NCI-H1436 (cell line): ENCODE results near the gene SPOCK1.

Source experiments
- DNase-seq: peaks from one replicate; lab custom pipeline; 2025; lab: John Stamatoyannopoulos, UW

SPOCK1 gene

DNA sequence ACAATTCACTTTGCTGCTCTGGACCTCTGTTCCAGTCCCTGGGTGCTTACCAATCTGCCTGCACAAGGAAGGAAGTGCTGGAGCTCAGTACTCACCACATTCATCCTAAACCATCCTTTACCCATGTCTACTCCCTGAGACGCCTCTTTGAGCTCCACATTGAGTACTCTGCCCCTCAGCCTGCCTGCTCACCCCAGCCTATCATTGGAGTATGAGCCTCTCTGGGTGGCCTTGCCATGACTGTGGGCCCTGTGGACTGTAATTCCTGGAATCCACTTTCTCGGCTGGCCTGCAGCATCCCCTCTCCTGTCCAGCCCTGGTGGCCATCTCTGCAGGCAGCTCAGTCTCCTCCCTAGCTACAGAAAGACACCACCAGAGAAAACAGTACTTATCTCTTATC, 428.6 kb downstream of the SPOCK1 start:
- DNase-seq: no peak

DNA sequence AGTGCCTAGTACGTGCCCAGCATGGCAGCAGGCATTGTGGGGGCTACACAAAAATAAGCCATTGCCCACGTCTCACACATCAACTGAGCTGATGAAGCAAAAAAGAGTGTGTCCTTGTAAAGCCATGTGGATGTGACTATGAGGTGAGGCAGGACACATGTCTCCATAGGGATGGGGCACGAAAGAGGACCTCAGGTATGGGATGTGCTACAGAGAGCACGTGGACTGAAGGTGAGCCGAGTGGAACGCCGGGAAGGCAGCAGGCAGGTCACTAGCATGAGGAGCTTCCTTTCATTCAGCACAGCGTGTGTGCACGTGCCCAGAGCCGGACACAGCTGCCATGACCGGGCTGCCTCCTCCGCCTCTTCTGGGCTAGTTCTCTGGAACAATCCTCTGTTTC, 429.8 kb downstream of the SPOCK1 start:
- no peak for DNase-seq

DNA sequence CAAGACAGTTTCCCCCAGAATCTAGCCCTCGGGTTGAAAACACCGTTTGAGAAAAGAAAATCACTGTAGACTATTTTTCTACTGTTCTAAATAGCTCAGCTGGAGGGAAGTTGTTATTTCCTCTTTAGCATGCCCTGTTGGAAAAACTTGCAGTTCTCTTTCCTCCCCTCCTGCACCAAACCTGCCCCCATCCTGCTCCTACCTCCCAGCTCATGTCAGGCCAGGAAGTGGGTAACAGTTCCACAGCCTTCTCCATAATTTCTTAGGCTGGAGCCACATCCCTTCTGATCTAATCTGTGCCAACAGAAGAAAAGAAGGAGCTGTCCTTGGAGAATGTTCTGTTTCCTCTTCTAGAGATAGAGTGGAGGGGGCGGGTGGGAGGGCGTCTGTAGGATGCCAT, 437.7 kb downstream of the SPOCK1 start:
- no peak for DNase-seq

DNA sequence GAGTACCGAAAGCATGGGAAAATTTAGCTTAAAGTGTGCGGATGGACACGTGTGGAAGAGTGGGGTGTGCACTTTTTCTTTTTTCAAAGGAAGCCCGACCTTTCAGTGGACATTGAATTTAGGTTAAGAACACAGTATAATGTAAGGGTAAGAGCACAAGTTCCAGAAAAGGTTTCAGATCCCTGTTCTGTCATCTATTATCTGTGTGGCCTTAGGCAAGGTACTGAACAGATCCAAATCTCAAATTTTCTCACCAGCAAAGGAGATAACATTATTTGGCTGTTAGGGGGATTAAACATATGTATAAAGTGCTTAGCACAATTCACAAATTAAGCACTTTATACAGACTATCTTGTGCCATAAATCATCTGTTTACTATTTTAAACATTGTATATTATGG, 441.0 kb downstream of the SPOCK1 start:
- DNase-seq: no peak

DNA sequence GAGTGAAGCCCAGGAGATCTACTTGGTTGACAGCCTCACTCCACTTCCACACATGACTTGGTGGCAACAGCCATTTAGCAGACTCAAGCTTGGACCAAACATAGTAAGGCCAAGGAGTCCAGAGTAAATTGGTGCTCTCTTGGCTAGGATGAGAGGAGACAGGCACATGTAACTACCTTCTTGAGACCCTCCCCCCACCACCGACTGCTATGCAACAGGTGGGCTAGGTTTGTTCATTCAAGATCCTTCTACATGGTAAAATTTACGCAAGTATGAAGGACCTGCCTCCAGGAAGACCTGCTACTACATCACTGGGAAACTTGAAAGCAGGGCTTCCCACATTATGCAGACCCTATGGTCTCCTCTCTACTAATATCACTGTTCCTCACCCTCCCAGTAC, 442.4 kb downstream of the SPOCK1 start:
- DNase-seq: no peak

DNA sequence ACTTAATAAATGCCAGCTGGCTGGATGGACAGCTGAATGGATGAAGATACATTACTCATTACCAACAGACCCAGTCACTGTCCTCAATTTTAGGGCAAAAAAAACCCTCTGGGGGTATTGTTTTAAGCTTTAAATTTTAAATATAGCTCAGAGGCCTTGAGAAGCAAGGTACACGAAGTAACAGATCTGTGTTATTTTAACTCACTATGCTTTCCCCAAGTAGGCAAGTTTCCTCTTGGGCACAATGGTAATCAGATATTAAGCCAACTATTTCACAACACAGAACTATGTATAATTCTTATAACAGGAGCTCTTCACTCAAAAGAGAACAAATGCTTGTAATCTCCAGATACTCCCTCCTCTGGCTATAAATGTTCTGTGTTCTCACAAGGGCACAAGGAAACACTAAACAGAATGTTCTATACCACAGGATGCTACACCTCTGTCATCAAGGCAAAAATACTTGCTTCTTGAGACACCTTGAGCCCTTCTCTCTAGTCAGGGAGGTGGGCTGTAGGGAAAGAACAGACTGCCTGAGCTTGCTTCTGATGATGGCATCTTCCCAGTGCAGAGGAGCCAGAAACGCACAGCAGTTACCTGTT, 443.8 kb downstream of the SPOCK1 start:
- DNase-seq: no peak

DNA sequence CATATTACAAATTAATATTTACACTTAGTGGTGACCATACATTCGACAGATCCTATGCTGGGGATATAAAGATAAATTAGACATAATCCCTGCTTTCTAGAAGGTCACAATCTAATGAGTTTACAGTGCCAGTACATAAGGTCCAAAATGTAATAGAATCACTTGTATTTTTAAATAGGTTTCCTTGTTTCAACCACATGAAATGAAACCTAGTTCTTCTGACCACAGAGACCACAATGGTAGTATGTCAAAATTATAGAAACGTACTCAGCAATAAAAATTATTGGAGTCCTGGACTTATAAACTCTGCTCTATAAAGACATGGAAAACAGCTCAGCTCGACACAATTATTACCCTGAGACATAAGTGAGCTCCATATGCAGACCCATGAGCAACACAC, 444.3 kb downstream of the SPOCK1 start:
- no peak for DNase-seq

DNA sequence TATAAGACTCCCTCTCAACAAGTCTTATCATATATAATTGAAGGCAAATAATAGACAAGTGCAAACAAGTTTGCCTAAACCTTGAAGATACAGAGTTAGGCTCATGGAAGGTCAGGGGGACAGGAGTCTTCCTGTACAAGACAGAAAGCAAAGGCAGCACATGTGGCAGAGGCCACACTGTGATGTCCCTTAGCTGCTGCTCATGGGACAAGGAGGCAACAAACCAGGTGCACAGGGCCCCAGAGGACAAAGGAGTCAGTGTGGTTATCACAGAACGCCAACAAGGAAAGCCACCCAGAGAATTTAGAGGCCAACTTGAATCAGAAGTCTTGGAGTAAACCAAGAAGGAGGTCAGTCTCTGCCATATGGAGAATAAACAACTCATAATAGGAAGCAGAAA, 444.8 kb downstream of the SPOCK1 start:
- no peak for DNase-seq

DNA sequence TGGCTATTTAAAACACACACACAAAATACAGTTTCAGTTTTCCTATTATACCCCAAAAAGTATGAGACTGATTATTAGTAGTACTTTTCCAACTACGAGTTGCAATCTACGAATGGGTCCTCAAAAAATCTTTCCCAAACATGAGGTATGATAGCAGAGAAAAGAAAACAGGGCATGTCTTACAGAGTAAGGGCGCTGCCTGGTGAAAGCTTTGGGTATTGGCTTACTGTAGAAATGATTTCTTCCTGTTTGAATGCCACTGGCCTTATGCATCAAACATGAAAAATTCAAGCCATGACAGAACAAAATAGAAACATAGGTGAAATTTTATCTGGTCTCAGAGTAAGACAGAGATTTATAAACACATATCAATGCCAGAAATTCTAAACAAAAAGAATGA, 448.0 kb downstream of the SPOCK1 start:
- peak; percentile 35 for DNase-seq

DNA sequence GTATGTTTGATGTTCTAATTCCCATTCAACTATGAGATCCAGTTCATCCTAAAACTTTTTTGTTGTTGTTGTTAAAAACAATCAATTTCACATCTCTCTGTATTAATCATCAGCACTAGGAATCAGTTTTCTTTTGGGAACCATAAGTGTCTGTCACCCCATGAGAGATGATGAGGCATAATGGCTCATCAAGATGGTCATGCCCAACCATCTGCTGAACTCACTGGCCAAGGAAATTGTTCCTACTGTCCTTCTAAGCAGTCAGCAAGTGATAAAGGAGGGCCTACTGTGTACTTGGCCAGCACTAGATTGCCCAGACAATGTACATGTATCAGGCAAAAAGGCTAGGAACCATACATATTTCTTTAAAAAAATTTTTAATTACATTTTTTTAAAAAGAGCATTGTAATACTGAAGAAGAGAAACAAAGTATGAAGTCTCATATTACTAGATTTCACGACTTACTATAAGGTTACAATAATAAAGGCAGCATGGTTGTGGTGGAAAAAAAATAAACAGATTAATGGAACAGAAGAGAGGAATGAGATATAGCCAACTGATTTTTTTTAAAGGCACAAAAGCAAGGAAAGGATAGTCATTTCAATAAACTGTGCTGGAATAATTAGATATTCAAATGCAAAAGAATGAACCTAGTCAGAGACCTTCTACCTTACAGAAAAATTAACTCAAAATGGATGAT, 458.3 kb downstream of the SPOCK1 start:
- no peak for DNase-seq

DNA sequence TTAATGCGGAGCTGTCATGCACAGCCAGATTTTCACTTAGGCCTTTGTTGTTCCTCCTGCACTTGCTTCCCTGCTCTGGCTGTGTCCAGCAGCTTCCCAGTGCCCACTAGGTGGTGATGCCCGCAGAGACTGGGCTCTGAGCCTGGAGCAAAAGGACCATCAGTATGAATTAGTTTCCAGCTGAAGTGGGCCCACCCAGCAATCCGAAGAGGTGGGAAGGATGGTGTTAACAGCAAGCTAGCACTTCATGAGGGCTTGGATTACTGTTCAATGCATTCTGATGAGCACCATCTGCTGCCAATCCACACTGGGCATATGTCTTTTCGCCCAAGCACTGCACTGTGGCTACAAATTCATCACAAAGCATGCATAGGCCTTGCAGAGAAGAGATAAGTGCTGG, 459.1 kb downstream of the SPOCK1 start:
- DNase-seq: no peak

DNA sequence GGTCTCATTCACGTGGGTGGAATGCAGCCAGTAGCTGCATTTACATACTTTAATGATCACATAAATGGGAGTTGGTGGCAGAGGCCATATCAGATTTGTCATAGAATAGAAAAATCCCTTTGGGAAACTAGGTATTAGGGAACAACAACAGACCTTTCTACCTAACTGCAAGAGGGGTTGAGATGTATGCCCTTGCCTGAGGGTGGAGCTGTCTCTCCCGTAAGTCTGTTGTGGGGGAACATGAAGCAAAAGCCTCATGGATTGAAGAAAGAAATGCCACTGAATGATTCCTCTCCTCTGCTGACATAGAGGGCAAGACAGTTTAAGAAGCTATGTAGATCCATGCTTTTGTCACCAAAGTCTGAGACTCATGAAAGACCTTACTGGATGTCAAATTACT, 461.3 kb downstream of the SPOCK1 start:
- DNase-seq: no peak

DNA sequence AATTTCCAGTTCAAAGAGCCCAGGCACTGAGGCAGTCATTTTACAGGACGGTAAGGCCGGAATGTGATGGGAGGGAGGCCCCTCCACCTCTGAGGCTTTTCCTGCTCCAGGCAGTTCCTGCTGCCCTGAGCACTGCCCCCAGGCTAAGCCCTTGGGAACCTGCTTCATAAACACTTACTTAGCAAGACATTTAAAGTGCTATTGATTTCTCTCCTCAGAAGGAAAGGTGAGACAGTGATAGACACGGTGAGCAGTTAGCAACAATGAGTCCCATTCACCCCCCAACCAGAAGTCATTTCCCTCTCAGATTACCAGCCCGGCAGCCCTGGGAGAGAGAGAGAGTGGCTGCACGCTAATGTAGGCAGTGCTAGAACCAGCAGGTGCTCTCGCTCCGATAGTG, 462.5 kb downstream of the SPOCK1 start:
- DNase-seq: peak; percentile 91

DNA sequence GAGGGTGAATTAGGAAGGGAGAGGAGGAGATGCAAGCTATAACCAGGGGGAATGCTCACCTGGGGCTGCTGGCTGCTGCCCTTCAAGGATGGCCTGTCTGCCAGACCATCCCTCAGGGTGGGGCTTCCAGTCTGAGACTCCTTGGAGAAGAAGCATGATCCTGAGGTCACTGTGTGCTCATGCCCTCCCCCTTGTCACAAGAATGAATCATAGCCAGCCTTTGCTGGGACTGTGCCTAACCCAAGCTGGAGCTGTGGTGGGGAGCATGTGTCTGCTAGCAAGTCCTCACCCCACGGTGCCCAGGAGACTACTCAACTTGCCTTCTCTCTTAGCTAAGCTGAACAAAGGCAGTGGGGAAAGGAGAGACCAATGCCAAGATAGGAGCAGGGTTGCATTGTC, 463.6 kb downstream of the SPOCK1 start:
- no peak for DNase-seq

DNA sequence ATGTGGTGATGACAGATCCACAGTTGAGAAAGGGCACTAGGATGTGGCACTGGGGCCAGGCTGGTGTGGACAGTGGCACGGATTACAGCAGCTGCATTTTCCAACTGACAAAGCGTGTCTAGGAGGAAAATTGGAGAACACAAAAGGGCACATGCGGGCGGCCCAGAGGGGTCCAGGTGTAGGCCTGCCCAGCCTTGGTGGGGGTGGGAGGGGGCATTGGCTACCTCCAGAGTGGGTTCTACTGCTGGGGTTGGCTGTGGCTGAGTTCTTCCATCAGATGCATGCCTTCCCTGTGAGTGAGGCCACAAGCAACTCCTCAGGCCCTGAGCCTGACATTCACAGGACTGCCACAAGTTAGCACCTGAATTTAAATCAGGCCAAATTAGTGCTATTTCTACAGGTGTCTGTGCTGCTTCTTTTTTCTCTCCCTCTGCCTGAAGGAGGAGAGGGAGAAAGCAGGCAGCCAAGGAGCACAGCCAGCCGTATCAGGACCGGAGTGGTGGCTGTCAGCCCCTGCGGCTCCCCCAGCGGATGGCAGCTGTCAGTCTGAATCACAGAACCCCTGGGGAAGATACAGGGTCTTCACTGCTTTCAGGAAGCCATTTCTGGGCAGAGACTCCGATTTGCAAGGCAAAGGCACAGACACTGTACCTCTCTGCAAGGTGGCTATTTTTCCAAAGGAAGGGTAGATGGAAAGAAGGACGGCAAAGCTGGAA, 464.2 kb downstream of the SPOCK1 start:
- no peak for DNase-seq

DNA sequence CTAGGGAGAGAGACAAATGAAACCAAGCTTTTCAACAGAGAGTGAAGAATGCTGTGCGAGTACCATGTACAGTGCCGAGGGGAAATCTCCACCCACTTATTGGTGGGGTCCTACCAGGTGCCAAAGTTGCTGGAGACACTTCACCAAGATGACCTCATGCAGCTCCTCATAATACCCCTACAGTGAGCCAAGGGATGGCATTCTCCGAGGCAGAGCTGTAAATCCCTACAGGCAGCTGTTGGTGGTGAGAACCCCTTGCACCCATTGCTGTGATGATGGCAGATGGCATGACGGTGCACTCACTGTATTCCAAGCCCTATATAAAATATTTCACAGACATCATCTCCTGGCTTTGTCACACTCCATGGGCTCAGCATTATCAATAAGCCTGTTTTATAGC, 464.9 kb downstream of the SPOCK1 start:
- DNase-seq: no peak

DNA sequence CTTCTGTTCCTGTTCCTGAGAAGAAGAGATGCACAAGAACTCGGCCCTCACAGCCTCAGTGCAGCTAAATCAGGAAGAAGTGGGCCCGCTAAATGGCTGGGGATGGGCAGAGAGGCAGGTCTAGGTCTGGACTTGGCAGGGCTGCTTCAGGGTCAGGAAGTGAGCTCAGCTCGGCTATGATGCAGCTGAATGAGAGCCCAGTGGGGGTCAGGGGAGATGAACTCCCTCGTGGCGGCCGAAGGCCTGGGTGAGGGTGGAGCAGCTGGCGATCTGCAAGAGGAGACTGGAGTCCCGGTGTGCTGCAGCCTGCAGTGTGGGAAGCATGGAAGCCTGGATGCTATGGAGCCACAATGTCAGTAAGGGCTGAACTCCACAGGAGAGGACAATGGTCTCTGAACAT, 466.2 kb downstream of the SPOCK1 start:
- no peak for DNase-seq

DNA sequence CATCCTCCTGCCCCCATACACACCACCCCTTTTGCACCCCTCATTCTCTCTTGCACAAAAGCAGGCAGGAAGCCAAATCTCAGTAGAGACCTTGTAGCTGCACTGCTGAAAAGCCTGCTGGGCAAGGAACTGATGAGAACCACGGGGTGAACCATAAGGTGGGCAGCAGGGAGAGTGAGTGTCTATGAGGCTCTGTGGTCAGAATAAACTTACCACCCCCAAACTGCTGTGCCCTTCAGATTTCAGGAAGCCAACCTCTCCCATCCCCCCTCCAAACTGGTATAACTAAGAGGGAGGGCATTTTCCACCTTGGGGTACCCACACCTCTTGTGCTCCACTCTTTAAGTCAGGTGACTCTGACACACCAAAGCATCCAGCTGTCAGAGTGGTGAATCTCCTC, 471.4 kb downstream of the SPOCK1 start:
- DNase-seq: no peak

DNA sequence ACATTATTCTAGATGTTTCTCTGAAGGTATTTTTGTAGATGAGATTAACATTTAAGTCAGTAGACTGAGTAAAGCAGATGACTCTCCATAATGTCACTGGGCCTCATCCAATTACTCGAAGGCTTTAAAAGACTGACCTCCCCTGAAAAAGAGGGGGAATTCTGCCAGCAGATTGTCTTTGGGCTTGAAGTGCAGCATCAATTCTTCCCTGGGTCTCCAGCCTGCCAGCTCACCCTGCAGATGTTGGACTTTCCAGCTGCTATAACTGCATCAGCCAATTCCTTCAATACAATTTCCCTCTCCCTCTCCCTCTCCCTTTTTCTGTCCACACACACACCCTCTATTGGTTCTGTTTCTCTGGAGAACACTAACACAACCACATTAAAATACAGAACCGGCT, 472.8 kb downstream of the SPOCK1 start:
- no peak for DNase-seq

DNA sequence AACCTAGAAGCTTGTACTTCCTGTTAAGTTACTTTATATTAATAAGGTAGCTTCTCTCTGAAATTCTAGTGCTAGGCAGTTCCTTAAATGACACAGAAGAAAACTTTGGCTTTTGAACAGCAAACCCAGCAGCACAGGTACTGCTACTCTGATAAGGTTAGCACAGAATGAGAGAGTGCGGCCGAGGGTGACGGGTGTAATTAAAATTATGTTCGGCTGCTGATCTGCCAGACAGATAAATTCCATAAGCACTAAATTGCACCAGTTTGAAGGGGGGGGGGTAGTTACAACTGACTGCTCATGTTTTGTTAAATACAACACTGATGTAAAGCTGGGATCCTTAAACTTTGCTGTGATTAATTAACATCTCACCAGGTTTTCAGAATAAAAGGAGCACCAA, 475.1 kb downstream of the SPOCK1 start:
- no peak for DNase-seq

DNA sequence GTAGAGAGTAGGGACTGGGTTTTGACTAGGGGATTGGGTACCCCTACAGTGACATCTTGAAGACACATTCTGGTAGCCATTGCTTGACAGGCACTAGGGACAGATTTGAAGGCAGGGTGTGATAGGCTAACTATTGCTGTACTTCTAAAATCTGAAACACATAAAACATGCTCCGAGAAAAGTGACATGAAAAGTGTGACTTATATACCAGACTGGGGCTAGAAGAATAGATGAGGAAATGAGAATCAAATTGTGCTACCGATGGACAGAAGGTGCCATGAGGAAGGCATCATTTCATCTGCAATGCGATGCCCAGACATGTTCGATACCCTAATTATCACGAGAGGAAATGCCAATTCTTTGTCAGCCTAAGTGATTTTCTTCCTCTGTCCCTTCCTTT, 475.8 kb downstream of the SPOCK1 start:
- no peak for DNase-seq

DNA sequence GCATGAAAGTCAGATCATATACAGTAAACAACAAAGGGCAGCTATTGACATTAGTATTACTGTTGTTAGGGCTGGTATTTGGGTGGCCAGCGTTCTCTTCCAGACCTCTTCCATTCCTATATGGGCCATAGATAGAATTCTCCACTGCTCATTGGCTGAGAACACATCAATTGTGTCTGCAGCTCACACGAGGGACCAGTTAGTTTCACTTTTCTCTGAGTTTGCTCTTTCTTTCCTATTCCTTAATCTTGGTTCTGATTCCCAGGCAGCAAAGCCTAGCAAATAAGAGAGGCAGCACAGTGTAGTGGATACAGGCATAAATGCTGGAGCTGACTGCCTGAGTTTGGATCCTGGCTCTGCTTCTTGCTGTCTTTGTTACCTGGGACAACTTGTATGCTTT, 476.4 kb downstream of the SPOCK1 start:
- DNase-seq: no peak

DNA sequence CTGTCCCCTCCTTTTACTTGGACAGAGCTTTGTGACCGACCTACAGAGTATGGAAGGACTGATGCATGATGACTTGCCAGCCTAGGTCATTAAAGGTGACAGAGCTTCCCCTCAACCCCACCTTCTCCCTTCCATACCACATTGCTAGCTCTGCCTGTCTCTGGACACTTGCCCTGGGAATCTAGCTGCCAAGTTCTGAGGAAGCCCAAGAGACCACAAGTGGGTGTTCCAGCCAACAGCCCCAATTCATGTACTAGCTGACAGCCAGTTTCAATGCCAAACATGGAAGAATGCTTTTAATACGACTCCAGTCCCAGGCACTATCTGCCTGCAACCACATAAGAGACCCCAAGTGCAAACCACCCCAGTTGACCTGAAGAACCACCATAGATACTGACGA, 477.1 kb downstream of the SPOCK1 start:
- DNase-seq: no peak

DNA sequence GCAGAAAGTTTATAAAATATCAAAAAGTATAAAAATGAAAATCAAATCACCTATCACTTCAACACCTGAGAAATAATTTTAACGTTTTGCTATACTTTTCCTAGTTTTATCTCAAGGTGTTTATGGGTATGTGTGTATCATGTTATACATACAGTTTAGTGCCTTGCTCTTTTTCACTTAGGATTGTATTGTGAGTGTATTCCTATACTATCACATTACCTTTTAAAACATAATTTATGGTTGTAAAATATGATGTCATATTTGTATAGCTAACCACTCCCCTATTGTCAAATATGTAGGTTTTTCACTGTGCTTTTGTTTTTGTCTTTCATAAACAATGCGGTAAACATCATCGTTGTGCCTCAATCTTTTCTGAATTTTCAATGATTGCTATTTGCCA, 479.9 kb downstream of the SPOCK1 start:
- DNase-seq: no peak
